ENCODE data around the gene RHEX.

GRCh38 chr1:206062464-206062863, 9.5 kb downstream of the RHEX start:
- TF ChIP-seq, protein P1, sequence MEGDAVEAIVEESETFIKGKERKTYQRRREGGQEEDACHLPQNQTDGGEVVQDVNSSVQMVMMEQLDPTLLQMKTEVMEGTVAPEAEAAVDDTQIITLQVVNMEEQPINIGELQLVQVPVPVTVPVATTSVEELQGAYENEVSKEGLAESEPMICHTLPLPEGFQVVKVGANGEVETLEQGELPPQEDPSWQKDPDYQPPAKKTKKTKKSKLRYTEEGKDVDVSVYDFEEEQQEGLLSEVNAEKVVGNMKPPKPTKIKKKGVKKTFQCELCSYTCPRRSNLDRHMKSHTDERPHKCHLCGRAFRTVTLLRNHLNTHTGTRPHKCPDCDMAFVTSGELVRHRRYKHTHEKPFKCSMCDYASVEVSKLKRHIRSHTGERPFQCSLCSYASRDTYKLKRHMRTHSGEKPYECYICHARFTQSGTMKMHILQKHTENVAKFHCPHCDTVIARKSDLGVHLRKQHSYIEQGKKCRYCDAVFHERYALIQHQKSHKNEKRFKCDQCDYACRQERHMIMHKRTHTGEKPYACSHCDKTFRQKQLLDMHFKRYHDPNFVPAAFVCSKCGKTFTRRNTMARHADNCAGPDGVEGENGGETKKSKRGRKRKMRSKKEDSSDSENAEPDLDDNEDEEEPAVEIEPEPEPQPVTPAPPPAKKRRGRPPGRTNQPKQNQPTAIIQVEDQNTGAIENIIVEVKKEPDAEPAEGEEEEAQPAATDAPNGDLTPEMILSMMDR (IDR thresholded peaks at IDR 0.05): no peak
- TF ChIP-seq POLR2A (IDR thresholded peaks at IDR 0.05): no peak

All from lower leg skin (tissue), 3 donors.